Measurements from ENCODE around the gene ALG8.

- TF ChIP-seq CTCF (IDR thresholded peaks at IDR 0.05) (no peak), POLR2A (IDR thresholded peaks at IDR 0.05) (no peak)
Measured at GRCh38 chr11:78054971-78055370, 84.5 kb downstream of the ALG8 start.
